ENCODE measurements around the gene EYA4.

Gene EYA4

DNA sequence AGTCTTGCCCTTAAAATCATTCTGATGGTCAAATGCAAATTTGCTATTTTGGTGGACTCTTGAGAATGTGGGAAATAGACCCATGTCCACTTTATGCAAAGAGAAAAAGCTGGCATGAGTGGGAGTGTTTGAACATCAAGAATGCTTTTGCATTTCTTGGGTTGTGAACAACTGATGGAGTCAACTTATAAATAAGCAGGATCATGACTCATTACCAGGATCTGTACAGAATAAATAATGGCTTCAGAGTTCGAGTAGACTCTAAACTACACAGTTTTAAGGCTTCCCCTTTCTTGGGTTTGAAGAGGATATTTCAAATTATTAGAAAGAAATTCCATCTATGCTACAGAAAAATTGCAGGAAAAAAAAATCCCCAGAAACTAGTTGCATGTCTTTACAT, 195.5 kb downstream of the EYA4 start:
- Histone ChIP-seq H3K27ac (replicated peaks; ENCODE audit: low read length) (no peak overlapping the region), H3K79me1 (ENCODE audit: low read depth, low read length) (no peaks in the 10 kb centered on the region), H3K4me2 (ENCODE audit: insufficient read depth, low read length, poor library complexity, severe bottlenecking) (no peak overlapping the region), H3K4ac (ENCODE audit: low read length) (no peak overlapping the region), H4K91ac (ENCODE audit: low read depth, low read length, poor library complexity) (no peak overlapping the region), H3K4me3 (ENCODE audit: low read length in 2 of 2) (no peak overlapping the region), H2BK120ac (ENCODE audit: low read depth, low read length) (no peak overlapping the region), H3K9me3 (replicated peaks in 1 of 2; ENCODE audit: control insufficient read depth in 2 of 2, insufficient read depth in 1 of 2, low read depth in 1 of 2, low read length in 2 of 2) (no peaks in the 10 kb centered on the region), H3K18ac (ENCODE audit: low read length) (no peak overlapping the region), H3K4me1 (ENCODE audit: control insufficient read depth in 2 of 2, insufficient read depth in 1 of 2, low read depth in 1 of 2, low read length in 2 of 2) (peaks cover 3 to 7% of the 10 kb centered on the region in 2 donors), H2BK5ac (ENCODE audit: low read length) (no peak overlapping the region), H2BK15ac (ENCODE audit: low read length) (no peak overlapping the region), H4K8ac (ENCODE audit: low read depth, low read length) (no peak overlapping the region), H2AK5ac (ENCODE audit: low read depth, low read length) (no peak overlapping the region), H3K27me3 (ENCODE audit: control insufficient read depth in 3 of 3, insufficient read depth in 3 of 3, low read depth in 1 of 3, low read length in 3 of 3) (no peaks in the 10 kb centered on the region), H3K23ac (ENCODE audit: low read depth, low read length, poor library complexity) (no peak overlapping the region), H3K14ac (ENCODE audit: low read length) (no peak overlapping the region), H2AFZ (ENCODE audit: low read length) (no peak overlapping the region), H3K9ac (ENCODE audit: low read depth, low read length, poor library complexity) (no peak overlapping the region), H2BK12ac (ENCODE audit: low read length) (no peak overlapping the region), H3K36me3 (replicated peaks in 1 of 2; ENCODE audit: control insufficient read depth in 2 of 2, insufficient read depth in 2 of 2, low read length in 2 of 2) (no peaks in the 10 kb centered on the region)
- no CpG with 5 or more reads among the region's 1 CpG for whole genome bisulfite sequencing, 2 donors (ENCODE audit: extremely low coverage in 2 of 2, insufficient read length in 2 of 2, insufficient replicate concordance in 1 of 2)
- DNase-seq (ENCODE audit: low spot score): no peak

DNA sequence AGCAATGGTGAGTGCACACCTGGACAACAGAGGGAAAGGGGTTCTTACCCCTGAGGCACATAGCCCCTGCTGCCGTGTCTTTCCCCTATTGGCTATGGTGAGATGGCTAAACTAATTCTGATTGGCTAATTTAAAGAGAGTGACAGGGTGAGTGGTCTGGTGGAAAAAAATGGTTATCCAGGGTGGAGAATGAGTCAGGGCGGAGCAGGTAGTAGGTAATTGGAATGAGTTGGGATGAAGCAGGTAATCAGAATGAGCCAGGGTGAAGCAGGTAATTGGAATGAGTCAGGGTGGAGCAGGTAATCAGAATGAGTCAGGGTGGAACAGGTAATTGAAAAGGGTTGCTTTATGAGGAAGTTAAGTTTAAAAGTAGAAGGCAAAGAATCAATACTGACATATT, 200.3 kb downstream of the EYA4 start:
- Histone ChIP-seq H3K4me1 (ENCODE audit: control insufficient read depth in 2 of 2, insufficient read depth in 1 of 2, low read depth in 1 of 2, low read length in 2 of 2) (no peaks in the 10 kb centered on the region), H2BK15ac (ENCODE audit: low read length) (no peak overlapping the region), H3K9me3 (replicated peaks in 1 of 2; ENCODE audit: control insufficient read depth in 2 of 2, insufficient read depth in 1 of 2, low read depth in 1 of 2, low read length in 2 of 2) (no peaks in the 10 kb centered on the region), H2BK5ac (ENCODE audit: low read length) (no peak overlapping the region), H3K36me3 (replicated peaks in 1 of 2; ENCODE audit: control insufficient read depth in 2 of 2, insufficient read depth in 2 of 2, low read length in 2 of 2) (no peaks in the 10 kb centered on the region), H4K91ac (ENCODE audit: low read depth, low read length, poor library complexity) (no peak overlapping the region), H2AK5ac (ENCODE audit: low read depth, low read length) (no peak overlapping the region), H2BK120ac (ENCODE audit: low read depth, low read length) (no peak overlapping the region), H3K27ac (replicated peaks; ENCODE audit: low read length) (no peak overlapping the region), H3K18ac (ENCODE audit: low read length) (no peak overlapping the region), H3K4me3 (ENCODE audit: low read length in 2 of 2) (no peak overlapping the region), H3K14ac (ENCODE audit: low read length) (no peak overlapping the region), H2AFZ (ENCODE audit: low read length) (no peak overlapping the region), H3K4ac (ENCODE audit: low read length) (no peak overlapping the region), H3K9ac (ENCODE audit: low read depth, low read length, poor library complexity) (no peak overlapping the region), H3K4me2 (ENCODE audit: insufficient read depth, low read length, poor library complexity, severe bottlenecking) (no peak overlapping the region), H3K27me3 (ENCODE audit: control insufficient read depth in 3 of 3, insufficient read depth in 3 of 3, low read depth in 1 of 3, low read length in 3 of 3) (no peaks in the 10 kb centered on the region), H3K79me1 (ENCODE audit: low read depth, low read length) (no peaks in the 10 kb centered on the region), H4K8ac (ENCODE audit: low read depth, low read length) (no peak overlapping the region), H2BK12ac (ENCODE audit: low read length) (no peak overlapping the region), H3K23ac (ENCODE audit: low read depth, low read length, poor library complexity) (no peak overlapping the region)
- DNase-seq (ENCODE audit: low spot score): no peak
- WGBS, 2 donors (ENCODE audit: extremely low coverage in 2 of 2, insufficient read length in 2 of 2, insufficient replicate concordance in 1 of 2): no CpG with 5 or more reads among the region's 2 CpGs

DNA sequence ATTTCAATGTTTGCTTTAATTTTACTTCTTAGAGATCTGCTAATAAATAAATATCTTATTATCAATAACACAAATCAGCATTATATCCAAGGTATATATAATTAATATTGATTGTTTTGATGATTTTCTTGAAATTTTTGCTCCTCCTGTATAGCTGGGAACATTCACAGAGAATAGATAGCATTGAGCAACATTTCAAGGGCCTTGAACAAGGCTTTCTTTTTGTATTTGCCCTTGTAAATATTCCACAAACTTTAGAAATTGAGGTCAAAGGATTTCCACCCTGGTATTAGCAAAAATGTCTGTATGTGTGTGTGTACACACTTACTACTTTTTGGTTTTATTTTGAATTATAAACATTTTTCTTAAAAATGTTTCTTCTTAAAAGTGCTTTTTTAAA, 205.6 kb downstream of the EYA4 start:
- Histone ChIP-seq H3K14ac (ENCODE audit: low read length) (no peak overlapping the region), H3K4me3 (ENCODE audit: low read length in 2 of 2) (no peak overlapping the region), H2AFZ (ENCODE audit: low read length) (no peak overlapping the region), H3K4me2 (ENCODE audit: insufficient read depth, low read length, poor library complexity, severe bottlenecking) (no peak overlapping the region), H3K4me1 (ENCODE audit: control insufficient read depth in 2 of 2, insufficient read depth in 1 of 2, low read depth in 1 of 2, low read length in 2 of 2) (no peaks in the 10 kb centered on the region), H3K23ac (ENCODE audit: low read depth, low read length, poor library complexity) (no peak overlapping the region), H3K27me3 (ENCODE audit: control insufficient read depth in 3 of 3, insufficient read depth in 3 of 3, low read depth in 1 of 3, low read length in 3 of 3) (no peaks in the 10 kb centered on the region), H3K27ac (replicated peaks; ENCODE audit: low read length) (no peak overlapping the region), H4K8ac (ENCODE audit: low read depth, low read length) (no peak overlapping the region), H3K79me1 (ENCODE audit: low read depth, low read length) (no peaks in the 10 kb centered on the region), H2BK12ac (ENCODE audit: low read length) (no peak overlapping the region), H3K9me3 (replicated peaks in 1 of 2; ENCODE audit: control insufficient read depth in 2 of 2, insufficient read depth in 1 of 2, low read depth in 1 of 2, low read length in 2 of 2) (no peaks in the 10 kb centered on the region), H3K36me3 (replicated peaks in 1 of 2; ENCODE audit: control insufficient read depth in 2 of 2, insufficient read depth in 2 of 2, low read length in 2 of 2) (no peaks in the 10 kb centered on the region), H2BK5ac (ENCODE audit: low read length) (no peak overlapping the region), H4K91ac (ENCODE audit: low read depth, low read length, poor library complexity) (no peak overlapping the region), H2AK5ac (ENCODE audit: low read depth, low read length) (no peak overlapping the region), H2BK120ac (ENCODE audit: low read depth, low read length) (no peak overlapping the region), H3K18ac (ENCODE audit: low read length) (no peak overlapping the region), H3K4ac (ENCODE audit: low read length) (no peak overlapping the region), H3K9ac (ENCODE audit: low read depth, low read length, poor library complexity) (no peak overlapping the region), H2BK15ac (ENCODE audit: low read length) (no peak overlapping the region)
- DNase-seq (ENCODE audit: low spot score): no peak

DNA sequence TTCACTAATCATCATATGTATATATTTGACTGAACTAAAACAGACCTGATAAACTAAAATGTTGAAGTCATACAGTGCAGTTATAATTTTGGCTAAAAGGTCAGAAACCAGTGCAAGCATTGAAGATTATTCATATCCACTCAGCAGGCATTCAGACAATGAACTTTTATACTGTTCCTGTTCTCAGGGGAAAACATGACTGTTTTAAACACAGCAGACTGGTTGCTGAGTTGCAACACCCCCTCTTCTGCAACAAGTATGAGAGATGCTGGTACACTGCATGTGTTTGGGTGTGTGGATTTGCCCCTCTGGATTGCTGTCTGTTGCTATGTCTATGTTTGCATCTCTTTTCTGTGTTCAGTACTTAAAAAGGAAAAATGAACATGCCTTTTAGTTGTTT, 206.8 kb downstream of the EYA4 start:
- Histone ChIP-seq H3K4me1 (ENCODE audit: control insufficient read depth in 2 of 2, insufficient read depth in 1 of 2, low read depth in 1 of 2, low read length in 2 of 2) (no peaks in the 10 kb centered on the region), H3K79me1 (ENCODE audit: low read depth, low read length) (no peaks in the 10 kb centered on the region), H3K9ac (ENCODE audit: low read depth, low read length, poor library complexity) (no peak overlapping the region), H2AFZ (ENCODE audit: low read length) (no peak overlapping the region), H3K27me3 (ENCODE audit: control insufficient read depth in 3 of 3, insufficient read depth in 3 of 3, low read depth in 1 of 3, low read length in 3 of 3) (no peaks in the 10 kb centered on the region), H3K4ac (ENCODE audit: low read length) (no peak overlapping the region), H3K9me3 (replicated peaks in 1 of 2; ENCODE audit: control insufficient read depth in 2 of 2, insufficient read depth in 1 of 2, low read depth in 1 of 2, low read length in 2 of 2) (no peaks in the 10 kb centered on the region), H3K36me3 (replicated peaks in 1 of 2; ENCODE audit: control insufficient read depth in 2 of 2, insufficient read depth in 2 of 2, low read length in 2 of 2) (no peaks in the 10 kb centered on the region), H3K23ac (ENCODE audit: low read depth, low read length, poor library complexity) (no peak overlapping the region), H3K4me3 (ENCODE audit: low read length in 2 of 2) (no peak overlapping the region), H3K4me2 (ENCODE audit: insufficient read depth, low read length, poor library complexity, severe bottlenecking) (no peak overlapping the region), H3K18ac (ENCODE audit: low read length) (no peak overlapping the region), H2BK5ac (ENCODE audit: low read length) (no peak overlapping the region), H2BK15ac (ENCODE audit: low read length) (no peak overlapping the region), H2BK12ac (ENCODE audit: low read length) (no peak overlapping the region), H4K91ac (ENCODE audit: low read depth, low read length, poor library complexity) (no peak overlapping the region), H2BK120ac (ENCODE audit: low read depth, low read length) (no peak overlapping the region), H3K14ac (ENCODE audit: low read length) (no peak overlapping the region), H2AK5ac (ENCODE audit: low read depth, low read length) (no peak overlapping the region), H3K27ac (replicated peaks; ENCODE audit: low read length) (no peak overlapping the region), H4K8ac (ENCODE audit: low read depth, low read length) (no peak overlapping the region)
- no peak for DNase-seq (ENCODE audit: low spot score)
